Stimulated activated naive CD4-positive, alpha-beta T cell treated with Interleukin-2 at 50 U/mL for 16 hours (primary cell): Measurements from ENCODE around the gene COPE.
"Not testable (repeated sequence)": the region's sequence is repeated elsewhere in the genome, so short reads cannot be mapped to it uniquely, and the experiment has no call there.

ENCODE experiments used
- DNase-seq: peaks from one replicate; lab custom pipeline; 2025; lab: John Stamatoyannopoulos, UW

COPE gene

DNA sequence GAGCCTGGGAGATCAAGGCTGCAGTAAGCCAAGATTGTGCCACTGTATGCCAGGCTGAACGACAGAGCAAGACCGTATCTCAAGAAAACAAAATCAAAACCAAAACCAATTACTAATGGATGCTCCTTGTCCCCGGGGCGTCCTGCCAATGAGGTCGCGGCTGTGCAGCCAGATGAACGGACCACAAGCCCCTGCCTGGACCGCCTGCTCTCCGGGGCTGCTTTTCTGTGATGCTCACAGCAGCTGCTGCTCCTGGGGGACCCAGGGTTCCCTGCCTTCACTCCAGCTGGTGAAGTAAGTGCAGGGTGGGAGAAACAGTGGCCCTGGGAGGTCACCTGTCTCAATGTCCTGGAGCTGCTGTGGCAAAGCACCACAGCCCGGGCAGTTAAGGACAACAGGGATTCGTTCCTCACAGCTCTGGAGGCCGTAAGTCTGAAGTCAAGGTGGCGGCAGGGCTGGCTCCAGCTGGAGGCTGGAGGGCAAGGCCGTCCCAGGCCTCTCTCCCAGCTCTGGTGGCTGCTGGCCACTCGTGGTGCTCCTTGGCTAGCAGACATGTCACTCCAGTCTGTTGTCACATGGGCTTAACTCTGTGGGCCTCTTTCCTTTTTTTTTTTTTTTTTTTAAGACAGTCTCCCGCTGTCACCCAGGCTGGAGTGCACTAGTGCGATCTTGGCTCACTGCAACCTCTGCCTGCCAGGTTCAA lies 10.1 kb downstream of the COPE start:
- no peak for DNase-seq

DNA sequence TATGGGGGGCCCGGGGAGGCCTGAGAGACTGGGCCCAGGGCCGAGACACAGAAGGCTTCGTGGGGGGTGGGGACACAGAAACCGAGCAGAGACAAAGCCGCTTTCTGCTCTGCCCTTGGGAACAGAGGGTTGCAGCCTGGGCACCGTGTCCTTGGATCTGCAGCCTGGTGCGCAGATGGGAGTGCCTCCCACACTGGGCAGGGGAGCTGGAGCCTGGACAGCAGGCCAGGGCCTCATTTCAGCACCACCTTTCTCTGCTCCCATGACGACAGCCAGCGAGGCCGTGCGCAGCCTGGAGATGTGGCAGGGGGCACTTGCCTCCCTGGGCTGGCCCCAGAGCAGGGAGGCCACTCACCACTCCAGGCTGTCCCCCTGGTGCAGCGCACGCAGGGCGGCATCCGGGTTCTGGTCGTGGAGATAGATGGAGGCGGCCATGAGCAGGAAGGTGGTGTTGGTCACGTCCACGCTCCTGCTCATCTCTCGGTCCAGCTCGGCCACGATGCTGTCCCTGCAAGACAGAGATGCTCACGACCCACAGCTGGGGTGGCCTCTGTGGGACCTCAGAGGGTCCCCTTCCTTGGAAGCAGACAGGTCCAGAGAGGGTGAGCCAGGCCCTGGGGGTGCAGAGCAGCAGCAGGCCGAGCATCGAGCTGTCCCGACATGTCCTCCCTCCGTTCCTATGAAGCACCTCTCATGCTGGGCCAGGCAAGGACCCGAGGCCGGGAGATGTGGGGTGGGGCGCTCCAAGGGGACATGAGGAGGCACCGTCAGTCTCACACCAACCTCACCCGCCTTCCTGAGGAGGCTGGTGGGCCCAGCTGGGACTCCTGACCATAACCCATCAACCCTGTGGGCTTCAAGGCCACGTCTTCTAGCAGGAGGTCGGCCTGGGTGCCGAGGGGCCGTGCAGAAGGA lies 12.3 kb downstream of the COPE start:
- no peak for DNase-seq

DNA sequence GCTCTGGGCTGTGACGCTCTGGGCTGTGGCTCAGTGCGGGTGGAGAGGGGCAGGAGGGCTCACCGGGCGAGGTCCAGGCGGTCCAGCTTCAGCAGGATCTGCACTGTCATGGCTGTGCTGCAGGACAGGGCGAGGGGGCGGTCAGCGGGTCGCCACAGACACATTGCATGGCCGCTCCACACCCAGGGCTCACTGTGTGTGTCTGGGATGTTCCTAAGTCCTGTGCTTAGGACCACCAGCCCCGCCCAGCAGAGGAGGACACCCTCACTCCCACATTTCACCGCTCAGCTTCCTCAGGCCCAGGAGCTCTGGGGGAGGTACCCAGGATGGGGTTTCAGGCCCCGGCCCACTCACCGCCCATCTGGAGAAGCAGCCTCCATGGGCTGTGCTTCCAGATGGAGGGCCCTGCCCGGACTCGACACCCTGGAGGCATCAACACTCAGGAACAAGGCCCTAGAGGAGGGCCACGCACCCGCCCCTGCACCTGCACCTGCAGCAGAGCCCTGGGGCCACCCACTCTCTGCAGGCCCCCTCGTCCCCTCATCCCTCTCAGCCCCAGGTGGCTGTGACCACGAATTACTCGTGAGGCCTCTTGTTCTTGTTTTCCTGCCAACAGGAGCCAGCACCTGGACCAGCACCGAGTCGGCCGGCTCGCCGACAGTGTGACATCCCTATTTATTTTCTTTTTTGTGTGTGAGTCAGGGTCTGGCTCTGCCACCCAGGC lies 13.5 kb downstream of the COPE start:
- DNase-seq = no peak

DNA sequence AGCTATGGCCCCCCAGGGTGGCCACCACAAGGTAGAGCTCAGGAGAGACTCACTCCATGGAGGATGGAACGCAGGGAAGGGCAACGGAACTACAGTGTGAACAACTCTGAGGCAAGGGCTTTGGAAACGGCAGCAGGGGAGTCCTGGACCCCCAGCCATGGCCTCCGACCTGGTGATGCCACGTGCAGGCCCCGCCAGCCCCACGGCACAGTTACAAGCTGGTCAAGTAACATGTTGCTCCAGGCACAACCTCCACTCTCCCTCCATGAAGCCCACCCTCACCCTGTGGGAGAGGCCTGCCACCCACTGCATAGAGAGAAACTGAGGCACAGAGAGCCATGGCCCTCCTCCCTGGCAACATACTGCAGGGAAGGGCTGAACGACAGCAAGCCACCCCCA lies 14.1 kb downstream of the COPE start:
- DNase-seq = no peak

DNA sequence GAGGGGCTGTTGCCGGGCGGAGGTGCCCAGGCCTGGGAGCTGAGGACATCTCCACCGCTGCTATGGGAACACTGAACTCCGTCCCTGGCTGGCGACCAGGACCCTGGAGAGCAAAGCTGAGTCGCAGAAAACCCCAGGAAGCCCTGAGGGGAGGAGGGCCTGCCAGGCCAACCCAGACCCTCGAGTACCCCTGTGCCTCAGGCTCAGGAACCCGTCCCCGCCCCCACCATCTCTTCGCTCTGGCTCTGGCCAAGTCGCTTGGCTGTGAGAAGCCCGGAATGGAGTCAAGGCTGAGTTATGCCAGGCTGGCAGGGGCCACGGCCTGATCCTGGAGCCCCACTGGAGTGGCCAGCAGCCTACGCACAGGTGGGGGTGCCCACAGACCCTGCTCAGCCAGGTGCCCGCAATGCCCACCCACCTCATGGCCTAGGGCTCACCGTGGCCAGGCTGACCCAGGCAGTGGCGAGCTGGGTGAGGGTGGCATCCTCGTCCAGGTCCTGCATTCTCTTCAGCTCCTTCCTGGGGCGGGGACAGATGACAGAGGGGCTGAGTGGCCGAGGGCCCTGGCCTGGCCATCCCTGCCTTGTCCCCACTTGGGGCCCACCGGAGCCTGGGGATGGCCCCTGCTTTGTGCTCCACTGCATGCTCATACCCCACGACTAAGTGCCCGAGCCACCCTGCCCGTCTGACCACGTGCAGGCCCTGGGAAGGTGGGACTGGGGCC lies 14.7 kb downstream of the COPE start:
- DNase-seq = no peak

DNA sequence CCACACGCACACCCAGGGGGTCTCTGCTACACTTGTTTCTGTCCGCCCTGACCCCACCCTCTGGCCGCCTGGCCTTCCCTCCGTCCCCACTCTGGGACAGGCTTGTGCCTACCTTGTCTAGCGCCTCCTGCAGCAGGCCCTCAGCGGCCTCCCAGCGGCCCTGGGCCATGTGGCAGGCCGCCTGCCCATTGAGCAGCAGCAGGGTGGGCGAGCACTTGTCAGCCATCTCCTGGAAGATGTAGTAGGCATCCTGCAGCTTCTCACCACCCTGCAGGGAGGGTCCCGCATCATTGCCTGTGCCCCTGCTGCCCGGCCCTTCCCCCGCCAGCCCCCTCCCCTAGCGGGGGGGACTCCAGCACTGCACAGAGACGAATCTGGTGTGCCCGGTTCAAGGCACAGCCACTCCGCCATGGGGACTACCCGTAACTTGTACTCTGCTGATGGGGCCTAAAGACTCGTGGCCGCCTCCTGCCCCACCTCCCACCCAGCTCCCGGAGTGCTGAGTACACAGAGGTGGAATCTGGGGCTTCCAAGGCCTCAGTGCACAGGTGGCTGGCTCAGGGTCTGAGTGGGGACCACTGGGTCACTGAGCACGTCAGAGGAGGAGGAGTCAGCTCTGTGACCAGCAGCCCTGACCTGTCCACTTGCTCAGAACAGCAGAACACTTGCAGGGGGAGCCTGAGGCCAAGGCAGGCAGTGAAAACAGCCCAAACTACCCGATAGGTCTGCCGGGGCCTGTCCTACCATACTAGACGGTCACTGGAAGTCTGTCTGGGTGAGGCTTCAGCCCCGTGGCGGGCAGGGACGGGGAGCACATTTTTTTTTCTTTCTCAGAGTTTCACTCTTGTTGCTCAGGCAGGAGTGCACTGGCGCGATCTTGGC lies 15.8 kb downstream of the COPE start:
- DNase-seq = no peak

DNA sequence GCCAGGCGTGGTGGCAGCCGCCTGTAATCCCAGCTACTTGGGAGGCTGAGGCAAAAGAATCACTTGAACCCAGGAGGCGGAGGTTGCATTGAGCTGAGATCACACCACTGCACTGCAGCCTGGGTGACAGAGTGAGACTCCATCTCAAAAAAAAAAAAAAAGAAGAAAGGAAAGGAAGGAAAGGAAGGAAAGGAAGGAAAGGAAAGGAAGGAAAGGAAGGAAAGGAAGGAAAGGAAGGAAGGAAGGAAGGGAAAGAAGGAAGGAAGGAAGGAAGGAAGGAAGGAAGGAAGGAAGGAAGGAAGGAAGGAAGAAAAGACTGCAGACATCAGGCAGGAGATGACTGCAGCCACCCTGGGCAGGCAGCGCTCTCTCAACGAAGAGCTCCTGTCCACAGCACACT lies 16.7 kb downstream of the COPE start:
- DNase-seq = not testable (repeated sequence)

DNA sequence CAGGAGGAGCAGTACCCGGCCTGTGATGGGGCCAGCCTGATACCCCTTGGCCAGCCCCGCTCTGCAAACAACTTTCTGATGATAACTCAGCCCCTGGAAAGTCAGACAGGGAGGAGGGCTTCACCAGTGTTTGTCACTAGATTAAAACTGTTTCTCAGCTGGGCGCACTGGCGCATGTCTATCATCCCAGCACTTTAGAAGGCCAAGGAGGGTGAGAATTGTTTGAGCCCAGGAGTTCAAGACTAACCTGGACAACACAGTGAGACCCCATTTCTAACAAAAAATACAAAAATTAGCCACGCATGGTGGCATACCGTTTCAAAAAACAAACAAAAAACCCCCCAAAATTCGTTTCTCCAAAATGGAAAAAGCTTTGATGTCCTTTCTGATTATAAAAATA lies 17.7 kb downstream of the COPE start:
- DNase-seq = no peak

DNA sequence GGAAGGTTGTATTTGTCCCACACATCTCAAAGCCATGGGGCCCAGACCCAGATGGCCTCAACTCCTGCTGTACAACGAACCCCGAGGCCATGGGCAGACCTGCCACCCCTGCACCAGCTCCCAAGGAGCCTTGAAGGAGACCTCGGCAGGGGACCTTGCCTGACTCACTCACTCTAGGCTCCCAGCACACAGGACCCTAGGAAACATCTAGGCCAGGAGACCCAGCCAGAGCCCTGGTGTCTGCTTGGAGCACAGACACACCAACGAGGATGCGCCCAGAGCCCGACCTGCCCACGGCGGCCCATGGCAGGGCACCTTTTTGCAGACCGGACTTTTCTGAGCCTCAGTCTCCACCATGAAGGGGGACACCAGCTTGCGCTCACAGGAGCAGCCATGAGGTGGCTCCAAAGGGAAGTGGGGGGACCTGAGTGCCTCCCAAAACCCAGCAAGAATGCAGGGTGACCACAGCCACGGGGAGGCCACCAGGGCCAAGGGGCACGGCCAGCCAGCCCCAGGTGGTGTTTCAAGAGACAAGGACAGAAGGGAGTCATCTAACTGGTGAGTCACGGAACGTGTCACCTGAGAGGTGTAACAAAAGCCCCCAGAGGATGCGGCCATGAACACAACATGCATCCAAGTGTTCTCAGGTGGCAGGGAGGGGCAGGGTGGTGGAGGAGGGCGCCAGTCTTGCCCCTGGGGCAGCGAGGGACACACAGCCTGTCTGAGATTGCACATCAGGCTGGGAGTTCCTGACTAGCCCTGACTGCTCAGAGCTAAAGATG lies 18.3 kb downstream of the COPE start:
- no peak for DNase-seq

DNA sequence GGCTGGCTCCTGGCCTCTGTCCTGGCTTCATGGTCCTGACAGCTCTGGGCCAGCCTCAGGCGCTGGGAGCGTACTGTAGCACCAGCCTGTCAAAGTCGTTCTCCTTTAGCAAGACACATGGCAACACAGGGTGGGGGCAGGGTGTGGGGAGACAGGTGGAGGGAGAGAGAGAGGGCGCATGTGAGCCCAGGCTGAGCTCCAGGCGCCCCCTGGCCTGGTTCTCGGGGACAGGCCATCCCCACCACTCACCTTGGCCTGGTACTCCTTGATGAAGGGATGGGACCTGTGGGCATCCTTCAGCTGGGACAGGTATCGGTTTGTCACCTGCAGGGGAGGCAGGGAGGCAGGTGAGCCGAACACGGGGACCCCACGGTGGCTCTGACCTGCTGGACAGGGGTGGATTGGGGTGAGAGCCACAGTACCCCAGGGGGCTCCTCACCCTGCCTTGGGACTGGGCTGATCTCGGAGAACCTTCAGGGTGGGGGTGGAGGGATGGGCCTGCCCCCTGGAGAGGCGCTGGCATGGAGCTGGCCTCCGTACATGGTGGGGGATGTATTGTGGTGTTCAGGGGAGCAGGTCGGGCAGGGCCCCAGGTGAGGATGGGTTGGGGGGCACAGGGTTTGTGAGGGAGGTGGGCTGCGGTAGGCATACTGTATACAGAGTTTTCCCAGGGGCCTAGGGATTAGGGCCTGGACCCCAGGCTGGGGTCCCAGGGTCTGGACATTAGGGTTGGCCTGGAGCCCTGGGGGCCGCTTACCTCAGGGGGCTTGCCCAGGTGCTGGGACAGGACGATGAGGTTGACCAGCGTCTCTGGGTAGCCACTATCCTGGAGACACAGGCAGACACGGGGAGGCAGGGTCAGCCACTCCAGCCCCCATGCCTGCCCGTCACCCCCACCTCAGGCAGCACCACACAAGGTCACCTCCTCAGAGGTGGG lies 19.3 kb downstream of the COPE start:
- DNase-seq = no peak

DNA sequence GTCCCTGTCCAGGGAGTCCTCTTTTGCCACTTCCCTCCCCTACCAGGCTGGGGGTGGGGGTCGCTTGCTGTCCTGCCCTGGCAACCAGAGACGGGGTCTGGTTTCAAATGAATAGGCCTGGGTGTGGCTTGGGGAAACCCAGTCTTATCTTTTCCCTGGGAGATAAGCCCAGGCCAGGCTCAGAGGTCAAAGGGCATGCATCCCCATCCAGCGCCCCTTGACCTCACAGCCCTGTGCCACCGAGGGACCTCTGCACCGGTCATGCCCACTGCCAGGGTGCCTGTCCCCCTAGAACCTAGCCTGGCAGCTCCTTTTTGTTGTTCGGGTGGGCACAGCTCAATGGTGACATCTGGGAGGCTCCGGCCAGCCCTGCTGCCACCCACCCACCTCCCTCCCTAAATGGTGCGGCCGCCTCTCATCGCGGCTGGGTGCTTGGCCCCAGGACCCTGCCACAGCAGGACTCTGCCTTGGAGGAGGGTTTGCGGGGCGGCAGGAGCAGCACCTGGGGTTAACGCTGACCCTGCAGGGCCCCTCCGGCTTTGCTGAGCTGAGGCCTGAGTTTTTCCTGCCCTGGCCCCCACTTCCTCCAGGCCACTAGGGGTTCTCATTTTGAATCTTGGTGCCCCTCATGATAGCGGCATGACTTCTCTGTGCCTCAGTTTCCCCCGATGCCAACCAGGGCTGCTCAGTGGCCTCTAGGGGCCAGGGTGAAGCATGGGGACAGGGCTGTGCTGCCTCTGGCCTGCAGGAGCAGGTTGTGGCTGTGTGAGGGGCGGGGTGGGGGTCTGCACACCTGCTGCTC lies 20.4 kb downstream of the COPE start:
- no peak for DNase-seq

DNA sequence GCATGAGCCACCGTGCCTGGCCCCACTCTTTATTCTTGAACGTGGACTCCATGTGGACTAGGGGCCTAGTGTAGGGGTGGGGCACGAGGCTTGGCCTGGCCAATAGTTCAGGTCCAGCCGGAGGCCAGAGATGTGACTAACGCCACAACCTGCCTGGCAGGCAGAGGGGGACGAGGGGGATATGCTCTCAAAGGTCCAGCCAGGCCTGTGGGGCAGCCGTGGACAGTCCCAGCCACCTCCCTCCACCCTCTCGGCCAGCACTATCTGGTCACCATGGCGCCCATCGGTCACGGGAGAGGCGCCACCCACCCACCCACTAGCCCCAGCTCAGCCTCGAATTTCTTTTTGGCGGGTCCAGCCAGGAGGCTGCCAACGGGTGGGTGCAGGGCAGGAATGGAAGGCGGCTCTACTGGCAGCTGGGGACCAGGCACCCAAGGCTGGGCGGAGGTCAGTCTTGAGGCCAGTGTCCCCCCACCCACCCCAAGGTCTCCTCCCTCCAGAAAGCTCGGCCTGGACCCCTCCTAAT lies 21.0 kb downstream of the COPE start:
- no peak for DNase-seq

DNA sequence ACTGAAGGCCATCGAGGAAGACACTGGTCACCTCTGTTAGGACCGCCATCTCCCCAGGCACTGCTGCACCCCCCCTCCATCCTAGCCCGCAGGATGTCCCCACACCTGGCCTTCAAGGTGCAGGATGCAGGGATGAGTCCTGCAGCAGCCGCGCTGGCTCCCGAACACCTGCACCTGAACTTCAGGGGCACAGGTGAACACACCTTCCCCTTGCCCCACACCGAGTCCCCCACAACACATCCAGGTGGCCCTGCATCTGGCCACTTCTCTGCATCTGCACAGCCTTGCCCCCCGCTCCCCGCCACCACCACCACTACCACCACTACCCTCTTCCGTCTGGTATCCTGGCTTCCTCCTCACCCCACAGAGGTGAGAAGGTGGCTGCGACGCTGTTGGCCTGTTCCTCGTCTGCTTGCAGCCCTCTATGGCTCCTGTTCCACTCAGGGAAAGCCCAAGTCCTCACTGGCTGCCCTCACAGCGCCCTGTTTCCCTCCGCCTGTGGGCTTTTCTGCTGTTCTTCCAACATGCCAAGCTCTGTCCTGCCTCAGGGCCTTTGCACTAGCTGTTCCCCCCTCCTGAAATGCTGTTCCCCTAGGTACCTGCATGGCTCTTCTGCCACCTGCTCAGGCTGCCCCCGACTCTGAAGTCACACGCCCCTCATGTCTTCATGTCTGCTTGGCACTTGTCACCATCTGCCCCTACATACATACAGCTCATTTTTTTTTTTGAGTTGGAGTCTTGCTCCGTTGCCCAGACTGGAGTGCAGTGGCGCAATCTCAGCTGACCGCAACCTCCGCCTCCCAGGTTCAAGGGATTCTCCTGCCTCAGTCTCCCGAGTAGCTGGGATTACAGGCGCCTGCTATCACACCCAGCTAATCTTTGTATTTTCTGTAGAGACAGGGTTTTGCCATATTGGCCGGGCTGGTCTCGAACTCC lies 21.8 kb downstream of the COPE start:
- no peak for DNase-seq

DNA sequence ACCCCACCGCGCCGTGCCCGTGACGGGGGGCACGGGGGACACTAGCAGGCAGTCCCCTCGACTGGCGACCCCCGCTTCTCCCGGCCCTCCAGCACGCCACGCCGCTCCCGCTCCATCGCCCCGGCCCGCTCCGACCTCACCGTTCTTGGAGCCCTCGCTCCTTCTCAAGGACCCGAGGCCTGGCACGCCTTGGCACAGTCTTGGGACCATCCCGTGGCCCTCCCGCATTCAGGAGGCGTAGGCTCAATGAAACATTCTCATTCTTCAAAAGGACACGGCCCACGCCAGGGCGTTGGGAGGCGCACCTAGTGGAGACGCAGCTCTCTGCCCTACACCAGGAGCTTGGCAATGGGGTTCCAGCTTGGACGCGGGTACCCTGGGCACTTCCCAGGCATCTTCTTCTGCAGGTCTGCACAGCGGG lies 22.8 kb downstream of the COPE start:
- DNase-seq = no peak

DNA sequence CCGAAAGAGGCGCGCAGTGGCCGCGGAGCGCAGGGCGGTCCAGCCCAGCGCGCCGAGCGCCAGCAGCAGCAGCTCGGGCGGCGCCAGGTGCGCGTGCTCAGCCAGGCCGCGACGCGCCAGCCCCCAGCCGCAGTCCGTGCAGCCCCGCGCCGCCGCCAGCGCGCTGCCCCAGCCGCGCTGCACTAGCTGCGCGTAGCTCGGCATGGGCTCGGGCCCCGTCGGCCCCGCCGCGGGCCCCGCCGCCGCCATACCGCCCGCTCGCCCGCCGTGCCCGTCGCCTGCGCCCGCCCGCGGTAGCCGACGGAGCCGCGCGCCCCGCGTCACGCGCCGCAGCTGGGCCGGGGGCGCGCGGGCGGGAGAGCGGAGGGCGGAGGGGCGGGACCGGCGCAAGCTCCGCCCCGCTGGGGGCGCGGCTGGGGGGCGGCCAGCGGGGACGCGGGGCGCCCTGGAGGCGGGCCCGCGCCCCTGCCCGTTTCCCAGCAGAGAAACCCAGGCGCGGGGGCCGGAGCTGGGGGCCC lies 23.3 kb downstream of the COPE start, which contains the start of gene CERS1:
Gene CERS1 (minus strand): TSS at position 335 of the 518 bp plus-strand sequence. CDS start 86 bp downstream, at position 249.
- DNase-seq = no peak

DNA sequence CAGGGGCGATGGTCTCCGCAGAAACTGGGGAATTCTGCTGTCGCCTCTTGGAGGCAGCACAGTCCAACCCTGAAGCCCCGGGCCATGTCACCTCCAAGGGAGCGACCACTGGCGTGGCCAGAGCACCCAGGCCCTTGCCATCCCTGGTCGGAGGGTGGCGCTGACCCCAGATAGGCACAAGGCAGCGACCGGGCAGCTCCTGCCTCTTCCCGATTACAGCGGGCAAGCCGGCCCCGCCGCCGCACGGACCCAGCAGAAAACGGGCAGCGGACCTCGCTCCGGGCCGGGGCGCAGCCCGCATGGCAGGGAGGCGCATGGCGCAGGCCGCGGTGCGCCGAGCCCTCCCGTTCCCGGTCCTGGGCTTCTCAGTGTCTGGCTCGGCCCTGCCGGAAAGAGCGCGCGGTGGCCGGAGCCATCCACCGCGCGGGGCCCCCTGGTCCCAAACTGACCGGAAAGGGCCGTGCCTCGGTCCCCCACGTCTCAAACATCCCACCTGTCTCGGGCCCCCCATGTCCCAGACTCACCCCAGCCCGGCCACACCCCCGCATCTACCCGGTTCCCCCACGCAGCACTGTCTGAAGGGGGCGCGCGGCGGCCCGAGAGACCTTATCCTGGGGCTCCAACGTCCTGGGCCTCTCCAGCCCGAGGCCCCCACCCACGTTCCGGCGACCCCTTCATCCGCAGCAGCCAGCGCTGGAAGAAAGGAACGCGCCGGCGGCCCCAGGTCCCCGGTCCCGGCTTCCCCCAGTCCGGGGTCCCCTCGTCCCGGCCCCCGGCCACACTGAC lies 24.0 kb downstream of the COPE start:
- DNase-seq = no peak
